ENCODE results near the gene LAMA5. TPM values are rescaled to one million over a fixed set of nuclear protein-coding genes. Genes with fewer than 3 reads are reported as not detected.

LAMA5 gene
- total RNA-seq, 1 experiment from 2014 or later, result 1,050 TPM

- no peaks in the 10 kb centered on the region for H3K27me3 Mint-ChIP-seq (ENCODE audit: insufficient read depth, unreplicated experiment)
- Histone ChIP-seq H3K27me3 (replicated peaks; ENCODE audit: control insufficient read depth, insufficient read depth, low read length) (no peaks in the 10 kb centered on the region), H3K9me3 (no peaks in the 10 kb centered on the region), H3K4me3 (ENCODE audit: low read depth, low read length) (no peak overlapping the region), H3K4me1 (no peaks in the 10 kb centered on the region), H3K36me3 (ENCODE audit: control insufficient read depth, insufficient read depth, low read length) (peaks cover 19% of the 10 kb centered on the region)
- H3K27ac Mint-ChIP-seq (ENCODE audit: unreplicated experiment), result no peak overlapping the region
- BruUV-seq (replicated peaks), result no TSS peak
- DNase-seq, result no peak
- H3K36me3 Mint-ChIP-seq (ENCODE audit: insufficient read depth, unreplicated experiment), result peaks cover 79% of the 10 kb centered on the region
- no peaks in the 10 kb centered on the region for H3K9me3 Mint-ChIP-seq (ENCODE audit: unreplicated experiment)
- H3K4me1 Mint-ChIP-seq (ENCODE audit: low read depth, unreplicated experiment), result no peaks in the 10 kb centered on the region
- POLR2A ChIA-PET, result interaction anchor here (0.5 to 0.6 kb wide), 2 partner anchors 96 to 1244 kb away, joined by 3 read pairs; no protein-coding TSS in a partner anchor
- CTCF ChIA-PET, result no interaction called here
- TF ChIP-seq CTCF (IDR thresholded peaks at IDR 0.05; ENCODE audit: insufficient read depth in 1 of 2, low read depth in 1 of 2, low read length in 1 of 2, severe bottlenecking in 1 of 2, unreplicated experiment in 1 of 2), result no peak
- no peak overlapping the region for H3K4me3 Mint-ChIP-seq (ENCODE audit: unreplicated experiment)
- intact Hi-C loops (cut with micrococcal nuclease; ENCODE audit: unreplicated experiment), result no loop called here
Measured at GRCh38 chr20:62285151-62285550, 82.0 kb downstream of the LAMA5 start.

- Histone ChIP-seq H3K36me3 (ENCODE audit: control insufficient read depth, insufficient read depth, low read length) (peaks cover 20% of the 10 kb centered on the region), H3K4me3 (ENCODE audit: low read depth, low read length) (no peak overlapping the region), H3K27me3 (replicated peaks; ENCODE audit: control insufficient read depth, insufficient read depth, low read length) (no peaks in the 10 kb centered on the region), H3K9me3 (no peaks in the 10 kb centered on the region), H3K4me1 (no peaks in the 10 kb centered on the region)
- Mint-ChIP-seq H3K27ac (ENCODE audit: unreplicated experiment) (no peak overlapping the region), H3K27me3 (ENCODE audit: insufficient read depth, unreplicated experiment) (no peaks in the 10 kb centered on the region), H3K4me3 (ENCODE audit: unreplicated experiment) (no peak overlapping the region), H3K9me3 (ENCODE audit: unreplicated experiment) (no peaks in the 10 kb centered on the region), H3K4me1 (ENCODE audit: low read depth, unreplicated experiment) (no peaks in the 10 kb centered on the region), H3K36me3 (ENCODE audit: insufficient read depth, unreplicated experiment) (peaks cover 86% of the 10 kb centered on the region)
- ChIA-PET POLR2A (interaction anchor here (0.6 kb wide), 1 partner anchor 1245 kb away, joined by 3 read pairs; no protein-coding TSS in a partner anchor), CTCF (no interaction called here)
- TF ChIP-seq CTCF (IDR thresholded peaks at IDR 0.05; ENCODE audit: insufficient read depth in 1 of 2, low read depth in 1 of 2, low read length in 1 of 2, severe bottlenecking in 1 of 2, unreplicated experiment in 1 of 2), result no peak
- DNase-seq, result no peak
- intact Hi-C loops (cut with micrococcal nuclease; ENCODE audit: unreplicated experiment), result no loop called here
- no TSS peak for BruUV-seq (replicated peaks)
Measured at GRCh38 chr20:62284448-62284847, 82.7 kb downstream of the LAMA5 start.

GRCh38 chr20:62282877-62283503, 84.1 kb downstream of the LAMA5 start:
- Mint-ChIP-seq H3K27ac (ENCODE audit: unreplicated experiment) (no peak overlapping the region), H3K4me3 (ENCODE audit: unreplicated experiment) (no peak overlapping the region), H3K36me3 (ENCODE audit: insufficient read depth, unreplicated experiment) (peaks cover 92% of the 10 kb centered on the region), H3K9me3 (ENCODE audit: unreplicated experiment) (no peaks in the 10 kb centered on the region), H3K4me1 (ENCODE audit: low read depth, unreplicated experiment) (no peaks in the 10 kb centered on the region), H3K27me3 (ENCODE audit: insufficient read depth, unreplicated experiment) (no peaks in the 10 kb centered on the region)
- no TSS peak for BruUV-seq (replicated peaks)
- Histone ChIP-seq H3K36me3 (ENCODE audit: control insufficient read depth, insufficient read depth, low read length) (peaks cover 18% of the 10 kb centered on the region), H3K4me1 (no peaks in the 10 kb centered on the region), H3K27me3 (replicated peaks; ENCODE audit: control insufficient read depth, insufficient read depth, low read length) (no peaks in the 10 kb centered on the region), H3K9me3 (no peaks in the 10 kb centered on the region), H3K4me3 (ENCODE audit: low read depth, low read length) (no peak overlapping the region)
- ChIA-PET POLR2A (no interaction called here), CTCF (no interaction called here)
- intact Hi-C loops (cut with micrococcal nuclease; ENCODE audit: unreplicated experiment), result no loop called here
- DNase-seq, result no peak
- no peak for TF ChIP-seq CTCF (IDR thresholded peaks at IDR 0.05; ENCODE audit: insufficient read depth in 1 of 2, low read depth in 1 of 2, low read length in 1 of 2, severe bottlenecking in 1 of 2, unreplicated experiment in 1 of 2)

Measured in Caco-2 (cell line).